KMS-11 (cell line): ENCODE data around the gene MYH14.

Experiments used
- H2AFZ ChIP-seq: fragments of 200-600 bp; sonication (generic); 2 replicates; pipeline ENCODE4 v1.6.1; 2016; ENCODE audit warnings: antibody characterized with exemption, mixed run types, low read depth
- H3K27ac ChIP-seq: fragments of 200-600 bp; sonication (generic); 2 replicates; pipeline ENCODE4 v1.6.1; 2016; ENCODE audit warnings: mild to moderate bottlenecking, mixed run types
- H3K27me3 ChIP-seq: fragments of 200-600 bp; sonication (generic); 2 replicates; pipeline ENCODE4 v1.6.1; 2017; ENCODE audit warnings: mild to moderate bottlenecking, low read depth, mixed run types, moderate library complexity; ENCODE audit not compliant: insufficient read depth
- H3K36me3 ChIP-seq: fragments of 200-600 bp; sonication (generic); 2 replicates; pipeline ENCODE4 v1.6.1; 2017; ENCODE audit warnings: mild to moderate bottlenecking, mixed run types; ENCODE audit not compliant: insufficient read depth
- H3K4me1 ChIP-seq: fragments of 200-600 bp; sonication (generic); 2 replicates; pipeline ENCODE4 v1.6.1; 2016; ENCODE audit warnings: mild to moderate bottlenecking, low read depth, mixed run types; ENCODE audit not compliant: poor library complexity, severe bottlenecking
- H3K4me2 ChIP-seq: fragments of 200-600 bp; sonication (generic); 2 replicates; pipeline ENCODE4 v1.7.0; 2016; ENCODE audit warnings: mild to moderate bottlenecking, mixed run types
- H3K4me3 ChIP-seq: fragments of 200-600 bp; sonication (generic); IDR thresholded peaks from 2 replicates; pipeline ENCODE4 v1.6.1; 2017; ENCODE audit warnings: low read depth, low read length, mixed read lengths; ENCODE audit not compliant: insufficient read depth
- H3K79me2 ChIP-seq: fragments of 200-600 bp; sonication (generic); 2 replicates; pipeline ENCODE4 v1.6.1; 2016; ENCODE audit warnings: low read depth, mixed run types; ENCODE audit not compliant: insufficient read depth
- H3K9ac ChIP-seq: fragments of 200-600 bp; sonication (generic); 2 replicates; pipeline ENCODE4 v1.6.1; 2016; ENCODE audit warnings: mild to moderate bottlenecking, mixed run types
- H4K20me1 ChIP-seq: fragments of 200-600 bp; sonication (generic); 2 replicates; pipeline ENCODE4 v1.6.1; 2016; ENCODE audit warnings: mild to moderate bottlenecking, mixed run types; ENCODE audit not compliant: insufficient read depth
- TF ChIP-seq, protein P1 (sequence below): fragments of 200-600 bp; sonication (generic); conservative IDR thresholded peaks from 2 replicates; pipeline ENCODE4 v1.6.1; 2017; ENCODE audit warnings: low read depth, mild to moderate bottlenecking, antibody characterized with exemption, low read length, moderate library complexity, mixed read lengths

The MYH14 gene

GRCh38 chr19:50191216-50191615 is 12.2 kb upstream of the MYH14 start:
- Histone ChIP-seq H3K79me2 (no peaks in the 10 kb centered on the region), H3K4me3 (no peak overlapping the region), H3K9ac (no peak overlapping the region), H3K36me3 (no peaks in the 10 kb centered on the region), H3K4me1 (no peaks in the 10 kb centered on the region), H3K27me3 (peaks cover 18% of the 10 kb centered on the region; the same call in 1 of the 2 replicates), H4K20me1 (no peaks in the 10 kb centered on the region), H3K27ac (no peak overlapping the region), H3K4me2 (no peak overlapping the region), H2AFZ (no peak overlapping the region)
- TF ChIP-seq, protein P1, sequence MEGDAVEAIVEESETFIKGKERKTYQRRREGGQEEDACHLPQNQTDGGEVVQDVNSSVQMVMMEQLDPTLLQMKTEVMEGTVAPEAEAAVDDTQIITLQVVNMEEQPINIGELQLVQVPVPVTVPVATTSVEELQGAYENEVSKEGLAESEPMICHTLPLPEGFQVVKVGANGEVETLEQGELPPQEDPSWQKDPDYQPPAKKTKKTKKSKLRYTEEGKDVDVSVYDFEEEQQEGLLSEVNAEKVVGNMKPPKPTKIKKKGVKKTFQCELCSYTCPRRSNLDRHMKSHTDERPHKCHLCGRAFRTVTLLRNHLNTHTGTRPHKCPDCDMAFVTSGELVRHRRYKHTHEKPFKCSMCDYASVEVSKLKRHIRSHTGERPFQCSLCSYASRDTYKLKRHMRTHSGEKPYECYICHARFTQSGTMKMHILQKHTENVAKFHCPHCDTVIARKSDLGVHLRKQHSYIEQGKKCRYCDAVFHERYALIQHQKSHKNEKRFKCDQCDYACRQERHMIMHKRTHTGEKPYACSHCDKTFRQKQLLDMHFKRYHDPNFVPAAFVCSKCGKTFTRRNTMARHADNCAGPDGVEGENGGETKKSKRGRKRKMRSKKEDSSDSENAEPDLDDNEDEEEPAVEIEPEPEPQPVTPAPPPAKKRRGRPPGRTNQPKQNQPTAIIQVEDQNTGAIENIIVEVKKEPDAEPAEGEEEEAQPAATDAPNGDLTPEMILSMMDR = no peak

DNA sequence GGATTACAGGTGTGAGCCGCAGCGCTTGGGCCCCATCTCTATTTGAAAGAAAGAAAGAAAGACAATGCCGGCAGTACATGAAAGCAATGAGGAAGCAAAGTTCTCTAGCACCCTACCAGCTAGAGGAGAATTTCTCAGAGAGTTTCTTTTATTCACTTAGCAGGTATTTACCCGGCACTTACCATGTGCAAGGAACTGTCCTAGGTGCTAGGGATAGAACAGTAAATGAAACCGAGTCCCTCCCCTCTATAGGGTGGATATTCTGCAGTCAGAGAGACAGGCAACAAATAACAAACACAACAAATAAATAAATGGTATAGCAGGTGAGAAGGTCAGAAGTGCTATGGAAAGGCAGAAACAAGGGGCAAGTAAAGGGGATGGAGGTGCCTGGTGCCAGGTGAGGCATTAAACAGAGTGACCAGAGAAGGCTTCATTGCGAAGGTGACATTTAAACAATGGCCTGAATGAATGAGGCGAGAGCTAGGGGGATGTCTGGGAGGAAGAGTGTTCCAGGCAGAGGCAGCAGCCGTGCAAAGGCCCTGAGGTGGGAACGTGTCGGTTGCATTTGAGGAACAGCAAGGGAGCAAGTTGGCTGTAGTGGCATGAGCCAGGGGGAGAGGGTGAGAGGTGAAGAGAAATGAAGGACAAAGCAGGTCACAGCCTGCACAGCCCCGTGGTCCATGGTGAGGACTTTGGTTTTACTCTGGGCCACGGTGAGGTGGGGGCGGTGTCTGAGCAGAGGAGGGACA is 10.8 kb upstream of the MYH14 start:
- H4K20me1 ChIP-seq = no peaks in the 10 kb centered on the region
- no peaks in the 10 kb centered on the region for H3K4me1 ChIP-seq
- H3K36me3 ChIP-seq = no peaks in the 10 kb centered on the region
- TF ChIP-seq, protein P1 = no peak
- no peak overlapping the region for H3K4me3 ChIP-seq
- no peak overlapping the region for H3K4me2 ChIP-seq
- H3K27ac ChIP-seq = no peak overlapping the region
- H3K79me2 ChIP-seq = no peaks in the 10 kb centered on the region
- no peak overlapping the region for H3K9ac ChIP-seq
- H3K27me3 ChIP-seq = peaks cover 15% of the 10 kb centered on the region; the same call in 1 of the 2 replicates
- H2AFZ ChIP-seq = no peak overlapping the region

DNA sequence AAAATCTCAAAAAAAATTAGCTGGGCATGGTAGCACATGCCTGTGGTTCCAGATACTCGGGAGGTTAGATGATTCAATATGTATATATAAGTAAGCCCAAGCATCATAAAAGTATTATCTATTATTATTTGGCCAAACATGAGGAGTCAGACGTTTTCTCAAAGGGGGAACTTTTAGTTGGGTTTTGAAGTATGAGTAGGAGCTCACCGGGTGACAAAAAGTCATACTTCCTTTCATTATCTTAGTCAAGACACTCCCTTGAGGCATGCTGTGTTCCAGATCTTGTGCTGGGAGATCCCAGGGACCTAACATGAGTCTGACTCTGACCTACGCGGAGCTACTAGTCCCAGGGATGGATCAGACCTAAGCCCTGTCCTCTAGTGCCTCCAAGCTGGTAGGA is 8.2 kb upstream of the MYH14 start:
- TF ChIP-seq, protein P1 = no peak
- H3K4me2 ChIP-seq = no peak overlapping the region
- H3K9ac ChIP-seq = no peak overlapping the region
- H2AFZ ChIP-seq = no peak overlapping the region
- no peak overlapping the region for H3K4me3 ChIP-seq
- H3K4me1 ChIP-seq = no peaks in the 10 kb centered on the region
- peaks cover 11% of the 10 kb centered on the region; the same call in 1 of the 2 replicates for H3K27me3 ChIP-seq
- H4K20me1 ChIP-seq = no peaks in the 10 kb centered on the region
- H3K27ac ChIP-seq = no peak overlapping the region
- no peaks in the 10 kb centered on the region for H3K79me2 ChIP-seq
- no peaks in the 10 kb centered on the region for H3K36me3 ChIP-seq

DNA sequence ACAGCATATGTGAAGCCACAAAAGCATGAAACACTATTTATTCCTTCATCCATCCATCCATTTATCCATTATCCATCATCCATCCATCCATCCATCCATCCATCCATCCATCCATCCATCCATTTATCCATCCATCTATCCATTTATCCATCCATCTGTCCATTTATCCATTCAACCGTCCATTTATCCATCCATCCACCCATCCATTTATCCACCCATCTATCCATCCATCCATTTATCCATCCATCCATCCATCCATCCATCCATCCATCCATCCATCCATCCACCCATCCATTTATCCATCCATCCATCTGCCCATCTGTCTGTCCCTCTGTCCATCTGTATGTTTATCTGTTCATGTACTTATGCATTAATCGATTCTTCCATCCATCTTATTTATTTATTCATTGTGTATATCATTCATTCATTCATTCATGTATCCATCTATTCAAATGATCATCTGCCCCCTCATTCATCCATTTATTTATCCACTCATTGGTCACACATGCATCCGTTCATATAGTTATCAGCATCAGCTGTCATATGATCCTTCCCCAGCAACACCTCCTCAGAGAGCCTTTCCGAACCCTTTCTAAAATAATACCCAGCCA is 7.0 kb upstream of the MYH14 start:
- Histone ChIP-seq H3K79me2 (no peaks in the 10 kb centered on the region), H2AFZ (no peak overlapping the region), H3K27me3 (peaks cover 11% of the 10 kb centered on the region; the same call in 1 of the 2 replicates), H4K20me1 (no peaks in the 10 kb centered on the region), H3K27ac (no peak overlapping the region), H3K9ac (no peak overlapping the region), H3K4me3 (no peak overlapping the region), H3K4me2 (no peak overlapping the region), H3K4me1 (no peaks in the 10 kb centered on the region), H3K36me3 (no peaks in the 10 kb centered on the region)
- TF ChIP-seq, protein P1 = no peak
